RKO (cell line): Measurements from ENCODE around the gene NES.

Experiments
- DNase-seq: peaks from one replicate; pipeline ENCODE4 v3.0.0-alpha.2; 2016; ENCODE audit warnings: low spot score

The NES gene

DNA sequence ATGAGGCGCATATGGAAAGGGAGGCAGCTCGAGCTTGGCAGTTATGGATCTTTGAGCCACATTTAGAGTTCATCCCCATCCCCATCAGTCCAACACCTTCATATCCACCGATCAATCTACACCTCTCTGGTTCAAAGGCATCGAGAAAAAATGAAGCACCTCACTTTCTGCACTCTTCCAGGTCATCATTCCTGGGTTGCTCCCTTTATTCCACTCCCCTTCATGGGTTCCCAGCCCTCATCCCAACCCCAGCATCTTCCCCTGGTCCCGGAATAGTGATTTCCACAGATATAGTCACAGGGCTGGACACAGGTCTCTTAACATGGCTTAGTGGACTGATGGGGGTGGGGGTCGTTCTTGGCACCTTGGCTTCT lies 57.6 kb downstream of the NES start:
- no peak for DNase-seq

DNA sequence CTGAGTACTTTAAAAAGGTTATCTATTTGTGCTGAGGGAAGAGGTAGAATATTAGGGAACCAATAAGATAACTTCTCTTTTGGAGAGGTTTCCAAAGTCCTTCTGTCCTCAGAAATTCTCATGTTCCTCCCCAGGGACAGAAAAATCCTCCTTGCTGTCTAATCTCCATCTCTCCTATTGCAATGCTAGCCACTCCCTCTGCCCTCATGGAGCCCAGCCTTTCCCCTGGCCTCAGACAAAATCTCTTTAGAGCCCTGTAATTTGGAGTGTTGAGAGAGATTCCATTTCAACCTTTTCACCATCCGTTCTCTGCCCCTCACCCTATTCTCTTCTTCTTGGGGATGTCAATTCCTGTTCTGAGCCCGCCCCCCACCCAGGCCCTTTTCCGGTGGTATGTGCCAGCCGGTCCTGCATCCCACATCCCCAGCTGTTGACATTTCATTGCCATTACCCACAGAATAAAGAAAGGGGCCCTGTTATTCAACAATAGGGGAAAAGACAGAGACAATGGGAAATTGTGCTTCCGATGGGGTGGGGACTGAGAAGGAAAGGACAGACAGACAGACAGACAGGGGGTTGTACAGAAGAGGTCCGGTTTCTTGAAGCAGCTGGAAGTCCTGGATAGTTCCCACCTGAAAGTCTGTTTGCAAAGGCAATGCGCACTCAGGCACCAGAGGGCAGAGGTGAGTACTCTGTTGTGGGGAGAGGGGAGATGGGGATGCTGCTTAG lies 58.2 kb downstream of the NES start, which contains the start of gene HAPLN2:
Gene HAPLN2 (plus strand): TSS at position 563 of the 729 bp plus-strand sequence. CDS start 4,076 bp downstream, outside the sequence.
- no peak for DNase-seq
